Measurements from ENCODE around the gene CETN3. TPM values are rescaled to one million over a fixed set of nuclear protein-coding genes. Genes with fewer than 3 reads are reported as not detected.

Gene CETN3
- total RNA-seq, 4 donors from 2014 or later = 6.3 to 12.4 (median 8.6) TPM

- WGBS, 2 donors = 76 to 89% methylated on average over 6 of the region's 6 CpGs
- TF ChIP-seq, protein P1, sequence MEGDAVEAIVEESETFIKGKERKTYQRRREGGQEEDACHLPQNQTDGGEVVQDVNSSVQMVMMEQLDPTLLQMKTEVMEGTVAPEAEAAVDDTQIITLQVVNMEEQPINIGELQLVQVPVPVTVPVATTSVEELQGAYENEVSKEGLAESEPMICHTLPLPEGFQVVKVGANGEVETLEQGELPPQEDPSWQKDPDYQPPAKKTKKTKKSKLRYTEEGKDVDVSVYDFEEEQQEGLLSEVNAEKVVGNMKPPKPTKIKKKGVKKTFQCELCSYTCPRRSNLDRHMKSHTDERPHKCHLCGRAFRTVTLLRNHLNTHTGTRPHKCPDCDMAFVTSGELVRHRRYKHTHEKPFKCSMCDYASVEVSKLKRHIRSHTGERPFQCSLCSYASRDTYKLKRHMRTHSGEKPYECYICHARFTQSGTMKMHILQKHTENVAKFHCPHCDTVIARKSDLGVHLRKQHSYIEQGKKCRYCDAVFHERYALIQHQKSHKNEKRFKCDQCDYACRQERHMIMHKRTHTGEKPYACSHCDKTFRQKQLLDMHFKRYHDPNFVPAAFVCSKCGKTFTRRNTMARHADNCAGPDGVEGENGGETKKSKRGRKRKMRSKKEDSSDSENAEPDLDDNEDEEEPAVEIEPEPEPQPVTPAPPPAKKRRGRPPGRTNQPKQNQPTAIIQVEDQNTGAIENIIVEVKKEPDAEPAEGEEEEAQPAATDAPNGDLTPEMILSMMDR (IDR thresholded peaks at IDR 0.05) = no peak
- TF ChIP-seq POLR2A (IDR thresholded peaks at IDR 0.05) = no peak
- no peak overlapping the region for H3K4me3 ChIP-seq (ENCODE audit: low read depth, poor library complexity, severe bottlenecking)
- intact Hi-C loops (cut with DNase I; ENCODE audit: low total_unique reads) = no loop called here
- DNase-seq (ENCODE audit: low spot score in 2 of 2) = no peak
These were observed 67.0 kb downstream of the CETN3 start for GRCh38 chr5:90342576-90342975.

Other genes starting within 250 kb of the CETN3 start
- gene MBLAC2, start 65.0 kb upstream of the CETN3 start, total RNA-seq = 1 to 10 TPM; 6.1 to 6.9 (median 6.3) TPM
- gene POLR3G, start 65.1 kb upstream of the CETN3 start, total RNA-seq = 1 to 10 TPM in 3 of 4 donors, under 1 TPM in 1; 0.96 to 5.6 (median 1.7) TPM
- gene LYSMD3, start 119.8 kb upstream of the CETN3 start, total RNA-seq = 10 to 100 TPM in 1 of 4 donors, 1 to 10 TPM in 3; 5.4 to 10.1 (median 7.4) TPM
- gene ADGRV1, start 149.0 kb upstream of the CETN3 start, total RNA-seq = 1 to 10 TPM; 1.2 to 4.0 (median 2.7) TPM

All from lower leg skin (tissue), 4 donors.